Inflammatory macrophage treated with lipopolysaccharide for 1 hour (primary cell): Measurements from ENCODE around the gene SPIN3.
"Not testable (repeated sequence)": the region's sequence is repeated elsewhere in the genome, so short reads cannot be mapped to it uniquely, and the experiment has no call there.

ENCODE experiments used
- DNase-seq, 2 donors: peaks; one replicate each; pipeline ENCODE4 v3.0.0-alpha.2; 2020 to 2022

Gene SPIN3

GRCh38 chrX:56995271-56995994, at the start of gene SPIN3:
TSS of gene SPIN3 (minus strand) at chrX:56995541. CDS start at chrX:56994947, 594 bp downstream.
- peak; percentile 14 to 29 for DNase-seq

- DNase-seq, result no peak
Measured at GRCh38 chrX:57044245-57044644, 48.9 kb upstream of the SPIN3 start.

GRCh38 chrX:57037265-57037664, 41.9 kb upstream of the SPIN3 start:
- not testable (repeated sequence) for DNase-seq

GRCh38 chrX:56994375-56995270, 718 bp downstream of the SPIN3 start:
- DNase-seq, result peak in 1 of 2 donors; percentile 0

GRCh38 chrX:56987741-56988140, 7.6 kb downstream of the SPIN3 start:
- no peak for DNase-seq

GRCh38 chrX:56986138-56986537, 9.2 kb downstream of the SPIN3 start:
- DNase-seq, result peak; percentile 7

GRCh38 chrX:56978172-56978571, 17.2 kb downstream of the SPIN3 start:
- DNase-seq, result peak in 1 of 2 donors; percentile 43

- DNase-seq, result no peak
Measured at GRCh38 chrX:56975611-56976010, 19.7 kb downstream of the SPIN3 start.

- DNase-seq, result no peak
Measured at GRCh38 chrX:56974408-56974807, 20.9 kb downstream of the SPIN3 start.

- DNase-seq, result no peak
Measured at GRCh38 chrX:56969559-56969958, 25.8 kb downstream of the SPIN3 start.

GRCh38 chrX:56968980-56969379, 26.4 kb downstream of the SPIN3 start:
- no peak for DNase-seq

GRCh38 chrX:56963377-56963776, 32.0 kb downstream of the SPIN3 start:
- no peak for DNase-seq

GRCh38 chrX:56947699-56948098, 47.6 kb downstream of the SPIN3 start:
- no peak for DNase-seq

GRCh38 chrX:56946201-56946600, 49.1 kb downstream of the SPIN3 start:
- DNase-seq, result not testable (repeated sequence)

- DNase-seq, result not testable (repeated sequence)
Measured at GRCh38 chrX:56945226-56945625, 50.1 kb downstream of the SPIN3 start.

- no peak for DNase-seq
Measured at GRCh38 chrX:56943264-56943663, 52.1 kb downstream of the SPIN3 start.
